HL-60 (cell line): ENCODE measurements around the gene WFDC8.

Experiments
- CTCF ChIP-seq: IDR thresholded peaks from one replicate; pipeline ENCODE4 v1.5.1; 2011; ENCODE audit warnings: low read length, control low read depth, inconsistent platforms; ENCODE audit not compliant: insufficient read depth
- GABPA ChIP-seq: IDR thresholded peaks from 2 replicates; pipeline ENCODE4 v1.6.1; 2012; ENCODE audit warnings: low read depth
- POLR2AphosphoS5 ChIP-seq: IDR thresholded peaks from 2 replicates; pipeline ENCODE4 v1.6.1; 2012; ENCODE audit warnings: low read depth
- REST ChIP-seq: IDR thresholded peaks from 2 replicates; pipeline ENCODE4 v1.6.1; 2012; ENCODE audit warnings: low read depth; ENCODE audit not compliant: insufficient replicate concordance
- SPI1 ChIP-seq: IDR thresholded peaks from 2 replicates; pipeline ENCODE4 v1.6.1; 2012; ENCODE audit warnings: low read depth, mild to moderate bottlenecking, borderline replicate concordance

GRCh38 chr20:45589725-45590124 lies 10.6 kb upstream of the WFDC8 start:
- TF ChIP-seq CTCF, result no peak
- no peak for TF ChIP-seq REST
- no peak for TF ChIP-seq POLR2AphosphoS5
- no peak for TF ChIP-seq SPI1
- no peak for TF ChIP-seq GABPA
